ENCODE measurements around the gene FBRSL1. TPM values are rescaled to one million over a fixed set of nuclear protein-coding genes. Genes with fewer than 3 reads are reported as not detected.
A peak's percentile ranks its signal among the peaks of the same experiment; 100 is the strongest.
"Not testable (repeated sequence)": the region's sequence is repeated elsewhere in the genome, so short reads cannot be mapped to it uniquely, and the experiment has no call there.

Gene FBRSL1
- total and polyA plus RNA-seq, 2 donors from 2014 or later = 23.8 to 44.7 TPM

DNA sequence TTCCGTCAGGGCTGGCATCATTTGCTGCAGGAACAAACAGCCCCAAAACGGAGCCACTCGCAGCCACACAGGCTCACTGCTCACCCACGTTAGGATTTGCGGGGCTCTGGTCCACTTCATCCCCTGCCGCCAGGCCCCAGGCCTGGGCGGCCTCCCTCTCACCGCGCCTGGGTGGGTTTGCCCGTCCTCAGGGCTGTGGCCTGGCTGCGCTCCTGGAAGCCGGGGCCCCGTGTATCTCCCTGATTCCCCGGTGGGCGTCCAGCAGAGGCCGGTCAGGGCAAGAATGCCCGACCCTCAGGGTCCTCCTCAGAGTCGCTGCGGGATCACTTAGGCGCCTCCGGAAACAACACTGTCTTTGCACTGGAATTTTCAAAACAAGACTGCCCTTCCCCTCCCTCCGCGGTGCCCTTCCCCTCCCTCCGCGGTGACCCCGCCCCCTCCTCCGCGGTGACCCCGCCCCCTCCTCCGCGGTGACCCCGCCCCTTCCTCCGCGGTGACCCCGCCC lies 15.7 kb upstream of the FBRSL1 start:
- H3K9ac ChIP-seq (ENCODE audit: low read length in 3 of 3) = no peak overlapping the region
- no peaks in the 10 kb centered on the region for H3K27me3 ChIP-seq (ENCODE audit: control insufficient read depth, insufficient read depth, low read length)
- H3K4me1 ChIP-seq (ENCODE audit: control insufficient read depth in 2 of 3, insufficient read depth in 2 of 3, low read depth in 1 of 3, low read length in 3 of 3) = no peaks in the 10 kb centered on the region
- TF ChIP-seq, protein P1, sequence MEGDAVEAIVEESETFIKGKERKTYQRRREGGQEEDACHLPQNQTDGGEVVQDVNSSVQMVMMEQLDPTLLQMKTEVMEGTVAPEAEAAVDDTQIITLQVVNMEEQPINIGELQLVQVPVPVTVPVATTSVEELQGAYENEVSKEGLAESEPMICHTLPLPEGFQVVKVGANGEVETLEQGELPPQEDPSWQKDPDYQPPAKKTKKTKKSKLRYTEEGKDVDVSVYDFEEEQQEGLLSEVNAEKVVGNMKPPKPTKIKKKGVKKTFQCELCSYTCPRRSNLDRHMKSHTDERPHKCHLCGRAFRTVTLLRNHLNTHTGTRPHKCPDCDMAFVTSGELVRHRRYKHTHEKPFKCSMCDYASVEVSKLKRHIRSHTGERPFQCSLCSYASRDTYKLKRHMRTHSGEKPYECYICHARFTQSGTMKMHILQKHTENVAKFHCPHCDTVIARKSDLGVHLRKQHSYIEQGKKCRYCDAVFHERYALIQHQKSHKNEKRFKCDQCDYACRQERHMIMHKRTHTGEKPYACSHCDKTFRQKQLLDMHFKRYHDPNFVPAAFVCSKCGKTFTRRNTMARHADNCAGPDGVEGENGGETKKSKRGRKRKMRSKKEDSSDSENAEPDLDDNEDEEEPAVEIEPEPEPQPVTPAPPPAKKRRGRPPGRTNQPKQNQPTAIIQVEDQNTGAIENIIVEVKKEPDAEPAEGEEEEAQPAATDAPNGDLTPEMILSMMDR (IDR thresholded peaks at IDR 0.05; ENCODE audit: borderline replicate concordance, extremely low read depth, insufficient read depth) = no peak
- no peak overlapping the region for H3K4me3 ChIP-seq (ENCODE audit: low read length in 3 of 3)
- H3K9me3 ChIP-seq (ENCODE audit: control insufficient read depth in 2 of 3, insufficient read depth in 1 of 3, low read length in 3 of 3) = no peaks in the 10 kb centered on the region
- H3K27ac ChIP-seq (ENCODE audit: low read depth in 2 of 2, low read length in 2 of 2) = no peak overlapping the region
- DNase-seq = peak in 1 of 5 donors; percentile 79
- no peak for FAIRE-seq
- intact Hi-C loops (cut with DNase I) = no loop called here
- no peaks in the 10 kb centered on the region for H3K36me3 ChIP-seq (ENCODE audit: control insufficient read depth in 2 of 3, insufficient read depth in 3 of 3, low read length in 3 of 3)

DNA sequence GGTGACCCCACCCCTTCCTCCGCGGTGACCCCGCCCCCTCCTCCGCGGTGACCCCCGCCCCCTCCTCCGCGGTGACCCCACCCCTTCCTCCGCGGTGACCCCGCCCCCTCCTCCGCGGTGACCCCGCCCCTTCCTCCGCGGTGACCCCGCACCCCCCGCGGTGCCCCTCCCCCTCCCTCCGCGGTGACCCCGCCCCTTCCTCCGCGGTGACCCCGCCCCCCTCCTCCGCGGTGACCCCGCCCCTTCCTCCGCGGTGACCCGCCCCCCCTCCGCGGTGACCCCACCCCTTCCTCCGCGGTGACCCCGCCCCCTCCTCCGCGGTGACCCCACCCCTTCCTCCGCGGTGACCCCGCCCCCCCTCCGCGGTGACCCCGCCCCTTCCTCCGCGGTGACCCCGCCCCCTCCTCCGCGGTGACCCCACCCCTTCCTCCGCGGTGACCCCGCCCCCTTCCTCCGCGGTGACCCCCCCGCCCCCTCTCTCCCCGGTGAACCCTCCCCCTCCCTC lies 15.1 kb upstream of the FBRSL1 start:
- H3K36me3 ChIP-seq (ENCODE audit: control insufficient read depth in 2 of 3, insufficient read depth in 3 of 3, low read length in 3 of 3); H3K4me3 ChIP-seq (ENCODE audit: low read length in 3 of 3); H3K9me3 ChIP-seq (ENCODE audit: control insufficient read depth in 2 of 3, insufficient read depth in 1 of 3, low read length in 3 of 3); intact Hi-C loops (cut with DNase I); H3K27ac ChIP-seq (ENCODE audit: low read depth in 2 of 2, low read length in 2 of 2); FAIRE-seq; H3K27me3 ChIP-seq (ENCODE audit: control insufficient read depth, insufficient read depth, low read length); H3K9ac ChIP-seq (ENCODE audit: low read length in 3 of 3); H3K4me1 ChIP-seq (ENCODE audit: control insufficient read depth in 2 of 3, insufficient read depth in 2 of 3, low read depth in 1 of 3, low read length in 3 of 3); DNase-seq: not testable (repeated sequence)

DNA sequence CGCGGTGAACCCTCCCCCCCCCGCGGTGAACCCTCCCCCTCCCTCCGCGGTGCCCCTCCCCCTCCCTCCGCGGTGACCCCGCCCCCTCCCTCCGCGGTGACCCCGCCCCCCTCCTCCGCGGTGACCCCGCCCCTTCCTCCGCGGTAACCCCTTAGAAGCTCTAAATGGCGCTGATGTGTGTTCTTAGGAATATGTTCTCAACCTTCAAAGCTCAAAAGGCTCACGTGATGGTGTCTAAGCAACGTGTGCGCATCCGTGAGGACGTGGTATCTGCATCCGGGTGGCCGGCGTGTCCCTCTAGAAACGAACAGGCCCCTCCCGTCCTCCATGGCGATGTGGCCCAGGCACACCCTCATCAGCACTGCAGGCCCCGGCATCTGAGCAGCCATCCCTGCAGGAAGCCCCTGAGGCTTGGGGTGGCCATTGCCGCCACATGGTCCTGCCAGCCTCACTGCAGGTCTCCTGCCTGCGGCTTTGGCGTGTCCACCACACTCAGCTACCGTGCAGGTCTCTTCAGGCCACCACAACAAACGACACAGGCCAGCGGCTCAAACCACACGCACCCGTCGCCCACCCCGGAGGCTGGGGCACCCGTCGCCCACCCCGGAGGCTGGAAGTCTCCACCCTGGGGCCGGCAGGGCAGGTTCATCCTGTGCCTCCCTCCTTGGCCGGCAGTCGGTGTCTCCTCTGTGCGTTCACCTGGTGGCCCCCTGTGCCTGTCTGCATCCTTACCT lies 14.5 kb upstream of the FBRSL1 start:
- H3K4me3 ChIP-seq (ENCODE audit: low read length in 3 of 3) = no peak overlapping the region
- intact Hi-C loops (cut with DNase I) = no loop called here

DNA sequence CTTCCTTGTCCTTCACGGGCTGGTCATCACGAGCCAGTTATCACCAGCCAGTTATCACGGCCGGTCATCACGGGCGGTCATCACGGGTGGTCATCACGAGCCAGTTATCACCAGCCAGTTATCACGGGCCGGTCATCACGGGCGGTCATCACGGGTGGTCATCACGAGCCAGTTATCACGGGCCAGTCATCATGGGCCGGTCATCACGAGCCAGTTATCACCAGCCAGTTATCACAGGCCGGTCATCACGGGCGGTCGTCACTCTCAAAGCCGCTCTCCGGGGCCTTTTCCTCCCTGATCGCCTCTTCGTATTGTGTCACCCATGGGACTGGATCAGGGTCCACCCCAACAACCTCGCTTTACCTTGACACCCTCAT lies 13.9 kb upstream of the FBRSL1 start:
- no peak overlapping the region for H3K4me3 ChIP-seq (ENCODE audit: low read length in 3 of 3)
- H3K9ac ChIP-seq (ENCODE audit: low read length in 3 of 3) = no peak overlapping the region
- no peaks in the 10 kb centered on the region for H3K4me1 ChIP-seq (ENCODE audit: control insufficient read depth in 2 of 3, insufficient read depth in 2 of 3, low read depth in 1 of 3, low read length in 3 of 3)
- TF ChIP-seq, protein P1 (IDR thresholded peaks at IDR 0.05; ENCODE audit: borderline replicate concordance, extremely low read depth, insufficient read depth) = no peak
- H3K9me3 ChIP-seq (ENCODE audit: control insufficient read depth in 2 of 3, insufficient read depth in 1 of 3, low read length in 3 of 3) = no peaks in the 10 kb centered on the region
- H3K36me3 ChIP-seq (ENCODE audit: control insufficient read depth in 2 of 3, insufficient read depth in 3 of 3, low read length in 3 of 3) = no peaks in the 10 kb centered on the region
- FAIRE-seq = no peak
- intact Hi-C loops (cut with DNase I) = no loop called here
- no peak overlapping the region for H3K27ac ChIP-seq (ENCODE audit: low read depth in 2 of 2, low read length in 2 of 2)
- no peak for DNase-seq
- no peaks in the 10 kb centered on the region for H3K27me3 ChIP-seq (ENCODE audit: control insufficient read depth, insufficient read depth, low read length)

More for the DNA sequence above, 14.5 kb upstream of the FBRSL1 start:
- no peaks in the 10 kb centered on the region for H3K4me1 ChIP-seq (ENCODE audit: control insufficient read depth in 2 of 3, insufficient read depth in 2 of 3, low read depth in 1 of 3, low read length in 3 of 3)
- H3K9me3 ChIP-seq (ENCODE audit: control insufficient read depth in 2 of 3, insufficient read depth in 1 of 3, low read length in 3 of 3) = no peaks in the 10 kb centered on the region
- H3K9ac ChIP-seq (ENCODE audit: low read length in 3 of 3) = no peak overlapping the region
- TF ChIP-seq, protein P1 (IDR thresholded peaks at IDR 0.05; ENCODE audit: borderline replicate concordance, extremely low read depth, insufficient read depth) = no peak
- no peaks in the 10 kb centered on the region for H3K27me3 ChIP-seq (ENCODE audit: control insufficient read depth, insufficient read depth, low read length)
- DNase-seq (peak in 1 of 5 donors; percentile 82), FAIRE-seq (no peak)
- H3K36me3 ChIP-seq (ENCODE audit: control insufficient read depth in 2 of 3, insufficient read depth in 3 of 3, low read length in 3 of 3) = no peaks in the 10 kb centered on the region
- no peak overlapping the region for H3K27ac ChIP-seq (ENCODE audit: low read depth in 2 of 2, low read length in 2 of 2)
